Small intestine (tissue), 7 donors: ENCODE results near the gene NRROS. TPM values are rescaled to one million over a fixed set of nuclear protein-coding genes. Genes with fewer than 3 reads are reported as not detected.

Experiments used
- DNase-seq, 2 donors: peaks; one replicate each; pipeline versions ENCODE4 v3.0.0 to v3.0.0-alpha.2; 2013
- FAIRE-seq: peaks from 2 replicates; lab custom pipeline; 2012; peaks lifted over from hg19 to GRCh38; lab: Jason Lieb, UNC
- H3K27ac ChIP-seq, 3 donors: one replicate each; pipeline ENCODE4 v1.5.1; 2013; ENCODE audit warnings: low read length in 2 of 3, mild to moderate bottlenecking in 2 of 3, control low read depth in 1 of 3, inconsistent platforms in 1 of 3, low read depth in 1 of 3, moderate library complexity in 1 of 3
- H3K27me3 ChIP-seq, 3 donors: one replicate each; pipeline ENCODE4 v1.6.1; 2013; ENCODE audit warnings: low read length in 3 of 3, inconsistent platforms in 1 of 3; ENCODE audit not compliant: control insufficient read depth in 3 of 3, insufficient read depth in 3 of 3
- H3K36me3 ChIP-seq, 3 donors: one replicate each; pipeline ENCODE4 v1.6.1; 2013; ENCODE audit warnings: low read length in 3 of 3, inconsistent platforms in 1 of 3, low read depth in 1 of 3, mild to moderate bottlenecking in 1 of 3, moderate library complexity in 1 of 3; ENCODE audit not compliant: control insufficient read depth in 3 of 3, insufficient read depth in 2 of 3
- H3K4me1 ChIP-seq, 3 donors: one replicate each; pipeline ENCODE4 v1.6.1; 2013; ENCODE audit warnings: low read length in 2 of 3, inconsistent platforms in 1 of 3, low read depth in 1 of 3, mild to moderate bottlenecking in 1 of 3, moderate library complexity in 1 of 3; ENCODE audit not compliant: control insufficient read depth in 3 of 3, insufficient read depth in 2 of 3
- H3K4me3 ChIP-seq, 3 donors: one replicate each; pipeline ENCODE4 v1.5.1; 2013; ENCODE audit warnings: low read length in 3 of 3, control low read depth in 1 of 3, inconsistent platforms in 1 of 3, low read depth in 1 of 3, mild to moderate bottlenecking in 1 of 3, moderate library complexity in 1 of 3
- H3K9me3 ChIP-seq, 2 donors: one replicate each; pipeline ENCODE4 v1.6.1; 2013; ENCODE audit warnings: low read depth in 1 of 2, low read length in 1 of 2; ENCODE audit not compliant: control insufficient read depth in 2 of 2, insufficient read depth in 1 of 2
- WGBS, 3 donors: extraction: QIAGEN DNeasy Blood & Tissue Kit; methylation state at CpG; one replicate each; pipeline ENCODE4 v1.1.7; 2013; 5-methylcytosine and 5-hydroxymethylcytosine counted together
- polyA plus RNA-seq, 4 donors: library from polyadenylated mRNA; stranded (reverse) in 3 of 4; unstranded in 1 of 4; fragments of 200-250 nt in 3 of 4; fragments of 120-200 nt in 1 of 4; gene quantifications; one replicate each; pipeline versions ENCODE4 v1.2.1 to v1.2.3, GENCODE V29; 2013
- donor health status: healthy with polysubstance abuse.
- donor health status: control.
- donor health status: control.
- donor health status: Bipolar disorder and iron deficiency.
- donor health status: healthy.

The NRROS gene
- polyA plus RNA-seq, 4 donors = 0.54 to 4.1 (median 1.5) TPM; not detected in 1

DNA sequence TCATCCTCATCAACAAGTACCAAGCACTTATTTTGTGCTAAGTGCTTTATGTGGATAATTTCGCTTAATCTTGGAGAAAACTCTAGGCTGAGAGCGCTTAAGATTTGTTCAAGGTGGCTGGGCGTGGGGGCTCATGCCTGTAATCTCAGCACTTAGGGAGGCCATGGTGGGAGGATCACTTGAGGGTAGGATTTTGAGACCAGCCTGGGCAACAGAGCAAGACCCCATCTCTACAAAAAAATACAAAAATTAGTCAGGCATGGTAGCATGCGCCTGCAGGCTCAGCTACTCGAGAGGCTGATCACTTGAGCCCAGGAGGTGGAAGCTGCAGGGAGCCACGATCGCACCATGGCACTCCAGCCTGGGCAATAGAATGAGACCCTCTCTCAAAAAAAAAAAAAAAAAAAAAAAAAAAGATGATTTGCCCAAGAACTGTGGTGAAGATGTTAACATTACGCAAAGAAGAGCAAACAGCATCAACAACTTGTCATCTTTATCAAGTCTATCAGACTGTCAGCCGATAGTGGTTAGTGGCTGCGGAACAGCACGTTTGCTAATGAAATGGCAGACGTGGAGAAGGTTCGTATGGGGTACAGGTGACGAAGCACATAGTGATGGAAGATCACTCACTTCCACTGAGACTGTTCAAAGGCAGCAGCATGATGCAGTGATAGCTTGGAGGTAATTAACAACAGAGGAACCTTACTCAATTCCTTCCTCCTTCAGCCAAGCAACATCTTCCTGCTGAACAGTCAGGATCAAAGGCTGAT, 27.7 kb downstream of the NRROS start:
- no peak overlapping the region for H3K4me3 ChIP-seq
- H3K27me3 ChIP-seq = no peaks in the 10 kb centered on the region
- DNase-seq (no peak), FAIRE-seq (no peak)
- no peaks in the 10 kb centered on the region for H3K9me3 ChIP-seq
- WGBS, 3 donors = 90 to 93% (median 91%) methylated on average over 14 of the region's 14 CpGs
- no peaks in the 10 kb centered on the region for H3K4me1 ChIP-seq
- no peaks in the 10 kb centered on the region for H3K36me3 ChIP-seq
- H3K27ac ChIP-seq = no peak overlapping the region

- no peaks in the 10 kb centered on the region for H3K36me3 ChIP-seq
- DNase-seq = no peak
- H3K4me3 ChIP-seq = no peak overlapping the region
- 28 to 43% (median 39%) methylated on average over 6 of the region's 6 CpGs for WGBS, 3 donors
- H3K27me3 ChIP-seq = no peaks in the 10 kb centered on the region
- H3K4me1 ChIP-seq = no peaks in the 10 kb centered on the region
- H3K9me3 ChIP-seq = no peaks in the 10 kb centered on the region
- FAIRE-seq = no peak
- H3K27ac ChIP-seq = no peak overlapping the region
These were observed 30.8 kb downstream of the NRROS start for GRCh38 chr3:196670339-196670738.

DNA sequence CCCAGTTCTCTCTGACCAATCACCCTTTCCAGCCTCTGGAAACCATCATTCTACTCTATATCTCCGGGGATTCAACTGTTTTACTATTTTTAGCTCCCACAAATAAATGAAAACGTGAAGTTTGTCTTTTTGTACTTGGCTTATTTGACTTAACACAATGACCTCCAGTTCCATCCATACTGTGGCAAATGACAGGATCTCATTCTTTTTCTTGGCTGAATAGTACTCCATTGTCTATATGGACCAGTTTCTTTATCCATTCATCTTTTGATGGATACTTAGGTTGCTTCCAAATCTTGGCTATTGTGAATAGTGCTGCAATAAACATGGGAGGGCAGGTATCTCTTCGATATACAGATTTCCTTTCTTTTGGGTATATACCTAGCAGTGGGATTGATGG, 34.1 kb downstream of the NRROS start:
- H3K27me3 ChIP-seq = no peaks in the 10 kb centered on the region
- no peaks in the 10 kb centered on the region for H3K9me3 ChIP-seq
- no peak for DNase-seq
- no peak overlapping the region for H3K4me3 ChIP-seq
- H3K36me3 ChIP-seq = no peaks in the 10 kb centered on the region
- FAIRE-seq = no peak
- no peaks in the 10 kb centered on the region for H3K4me1 ChIP-seq
- WGBS, 3 donors = 83 to 90% (median 89%) methylated on average over 3 of the region's 3 CpGs
- no peak overlapping the region for H3K27ac ChIP-seq

DNA sequence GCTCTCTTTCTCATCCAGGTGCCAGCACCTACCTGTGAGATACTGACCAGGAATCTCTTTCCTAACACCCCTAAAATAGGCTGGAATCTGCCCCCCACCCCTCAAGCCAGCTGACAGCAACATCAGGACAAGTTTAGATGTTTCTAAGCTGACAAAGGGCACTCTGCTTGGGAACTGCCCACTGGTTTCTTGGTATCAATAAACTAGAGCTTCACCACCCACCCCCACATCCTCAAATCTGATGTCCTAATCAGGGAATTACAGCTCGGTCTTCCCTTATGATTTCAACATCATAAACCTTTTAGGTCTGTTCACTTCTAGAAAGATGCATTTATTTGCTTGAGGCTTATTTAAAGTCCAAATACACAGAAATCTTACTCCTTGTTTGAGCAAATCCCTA, 37.9 kb downstream of the NRROS start:
- no peaks in the 10 kb centered on the region for H3K27me3 ChIP-seq
- H3K27ac ChIP-seq = no peak overlapping the region
- H3K4me3 ChIP-seq = no peak overlapping the region
- WGBS, 3 donors = 26 to 51% (median 35%) methylated on average over 1 of the region's 1 CpG
- no peaks in the 10 kb centered on the region for H3K4me1 ChIP-seq
- no peaks in the 10 kb centered on the region for H3K9me3 ChIP-seq
- no peaks in the 10 kb centered on the region for H3K36me3 ChIP-seq
- DNase-seq = no peak
- FAIRE-seq = no peak

DNA sequence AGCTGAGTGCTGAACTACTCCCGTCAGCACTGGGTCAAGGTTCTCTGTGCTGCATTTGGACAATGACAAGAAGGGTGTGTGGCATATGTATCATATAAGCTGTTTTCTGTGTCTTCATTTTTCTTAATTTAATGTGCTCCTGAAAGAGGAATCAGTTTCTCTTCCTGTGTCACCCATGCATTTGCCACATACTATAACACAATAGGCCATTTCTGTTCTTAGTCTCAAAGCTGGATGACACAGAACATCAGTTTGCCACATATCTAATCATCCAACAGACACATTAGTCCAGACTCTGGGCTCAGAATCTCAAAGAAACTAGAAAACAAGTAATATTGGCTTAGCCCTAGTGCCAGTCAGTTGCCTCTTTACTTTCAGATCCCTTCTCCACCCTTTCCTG, 38.4 kb downstream of the NRROS start:
- Histone ChIP-seq H3K4me3 (no peak overlapping the region), H3K4me1 (no peaks in the 10 kb centered on the region), H3K36me3 (no peaks in the 10 kb centered on the region), H3K27ac (no peak overlapping the region), H3K9me3 (peaks cover 0 to 1% of the 10 kb centered on the region in 2 donors), H3K27me3 (no peaks in the 10 kb centered on the region)
- 28 to 61% (median 38%) methylated on average over 1 of the region's 1 CpG for WGBS, 3 donors
- FAIRE-seq = no peak
- no peak for DNase-seq

DNA sequence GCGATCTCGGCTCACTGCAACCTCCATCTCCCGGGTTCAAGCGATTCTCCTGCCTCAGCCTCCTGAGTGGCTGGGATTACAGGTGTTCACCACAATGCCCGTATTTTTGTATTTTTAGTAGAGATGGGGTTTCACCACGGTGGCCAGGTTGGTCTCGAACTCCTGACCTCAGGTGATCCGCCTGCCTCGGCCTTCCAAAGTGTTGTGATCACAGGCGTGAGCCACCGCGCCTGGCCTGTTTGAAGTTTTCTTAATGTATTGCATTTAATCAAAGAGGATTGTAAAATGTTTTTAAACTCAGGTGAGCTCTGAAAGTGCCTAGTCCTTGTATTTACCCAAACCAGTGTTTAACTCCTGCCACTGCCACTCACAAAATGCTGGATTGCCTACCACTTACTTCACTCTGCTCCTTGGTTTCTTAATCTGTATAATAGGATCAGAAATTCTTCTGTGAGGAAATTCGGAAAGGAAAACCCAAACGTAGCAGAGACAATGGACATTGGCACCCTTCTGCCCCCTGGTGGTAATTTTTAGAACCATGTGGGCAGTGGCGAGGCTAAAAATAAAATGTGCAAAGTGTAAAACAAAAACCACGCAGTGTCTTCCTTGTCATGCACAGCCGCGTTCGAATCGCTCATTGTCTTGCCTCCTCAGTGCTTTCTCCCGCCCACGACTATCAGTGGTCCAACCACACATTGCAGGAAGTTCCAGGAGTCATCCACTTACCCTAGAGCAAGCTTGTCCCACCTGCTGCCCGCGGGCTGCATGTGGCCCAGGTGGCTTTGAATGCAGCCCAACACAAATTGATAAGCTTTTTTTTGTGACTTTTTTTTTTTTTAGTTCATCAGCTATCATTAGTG, 45.3 kb downstream of the NRROS start:
- Histone ChIP-seq H3K36me3 (no peaks in the 10 kb centered on the region), H3K27ac (no peak overlapping the region), H3K4me1 (no peaks in the 10 kb centered on the region), H3K9me3 (peaks cover 0 to 8% of the 10 kb centered on the region in 2 donors), H3K27me3 (no peaks in the 10 kb centered on the region), H3K4me3 (peak overlapping the region in 1 of 3 donors; percentile 3)
- WGBS, 3 donors = 25 to 33% (median 25%) methylated on average over 24 of the region's 24 CpGs
- peak; percentile 73 to 79 for DNase-seq
- FAIRE-seq = no peak

GRCh38 chr3:196686436-196686835, 46.9 kb downstream of the NRROS start:
- DNase-seq (no peak), FAIRE-seq (no peak)
- WGBS, 3 donors = 75 to 79% (median 77%) methylated on average over 2 of the region's 2 CpGs
- no peaks in the 10 kb centered on the region for H3K27me3 ChIP-seq
- no peak overlapping the region for H3K27ac ChIP-seq
- H3K4me1 ChIP-seq = no peaks in the 10 kb centered on the region
- H3K4me3 ChIP-seq = no peak overlapping the region
- peaks cover 0 to 8% of the 10 kb centered on the region in 2 donors for H3K9me3 ChIP-seq
- H3K36me3 ChIP-seq = no peaks in the 10 kb centered on the region

DNA sequence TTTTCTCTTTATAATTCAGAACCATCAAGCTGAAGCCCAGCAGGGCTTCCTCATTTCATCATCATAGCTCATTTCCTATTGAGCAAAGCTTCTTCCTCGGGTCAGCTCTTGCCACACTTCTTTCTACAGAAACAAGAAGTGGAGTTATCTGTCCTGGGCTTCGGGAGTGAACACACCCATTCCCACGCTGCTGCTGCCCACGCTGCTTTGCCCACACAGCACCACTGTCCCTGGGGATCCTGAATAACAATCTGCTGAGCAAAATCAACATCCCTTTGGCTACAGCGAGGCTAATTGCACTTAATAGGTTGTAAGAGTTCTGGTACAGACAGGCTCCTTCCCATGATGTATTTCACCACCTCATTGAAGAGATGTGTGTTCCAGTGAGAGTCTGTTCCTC, 48.9 kb downstream of the NRROS start:
- Histone ChIP-seq H3K27ac (no peak overlapping the region), H3K4me1 (no peaks in the 10 kb centered on the region), H3K4me3 (no peak overlapping the region), H3K9me3 (peaks cover 0 to 2% of the 10 kb centered on the region in 2 donors), H3K36me3 (no peaks in the 10 kb centered on the region), H3K27me3 (no peaks in the 10 kb centered on the region)
- FAIRE-seq = no peak
- 37 to 49% (median 46%) methylated on average over 5 of the region's 5 CpGs for WGBS, 3 donors
- DNase-seq = no peak
